ENCODE data around the gene MPZL2.

MPZL2 gene

GRCh38 chr11:118243161-118243560 lies 20.9 kb downstream of the MPZL2 start:
- DNase-seq (ENCODE audit: low read depth, low spot score): no peak

GRCh38 chr11:118241764-118242098 lies 22.4 kb downstream of the MPZL2 start:
- DNase-seq (ENCODE audit: low read depth, low spot score): no peak

GRCh38 chr11:118240999-118241763 lies 22.9 kb downstream of the MPZL2 start:
- DNase-seq (ENCODE audit: low read depth, low spot score): no peak

GRCh38 chr11:118239509-118240205 lies 24.4 kb downstream of the MPZL2 start:
- no peak for DNase-seq (ENCODE audit: low read depth, low spot score)

- peak; percentile 23 for DNase-seq (ENCODE audit: low read depth, low spot score)
Measured at GRCh38 chr11:118238929-118239328, 25.2 kb downstream of the MPZL2 start.

- DNase-seq (ENCODE audit: low read depth, low spot score): no peak
Measured at GRCh38 chr11:118238421-118238820, 25.7 kb downstream of the MPZL2 start.

GRCh38 chr11:118236170-118236569 lies 27.9 kb downstream of the MPZL2 start:
- DNase-seq (ENCODE audit: low read depth, low spot score): no peak

GRCh38 chr11:118234833-118235232 lies 29.3 kb downstream of the MPZL2 start:
- no peak for DNase-seq (ENCODE audit: low read depth, low spot score)

- no peak for DNase-seq (ENCODE audit: low read depth, low spot score)
Measured at GRCh38 chr11:118233850-118234249, 30.2 kb downstream of the MPZL2 start.

- DNase-seq (ENCODE audit: low read depth, low spot score): peak; percentile 22
Measured at GRCh38 chr11:118233377-118233776, 30.7 kb downstream of the MPZL2 start.

GRCh38 chr11:118232659-118233058 lies 31.4 kb downstream of the MPZL2 start:
- DNase-seq (ENCODE audit: low read depth, low spot score): no peak

- no peak for DNase-seq (ENCODE audit: low read depth, low spot score)
Measured at GRCh38 chr11:118231461-118231860, 32.6 kb downstream of the MPZL2 start.

- DNase-seq (ENCODE audit: low read depth, low spot score): no peak
Measured at GRCh38 chr11:118230088-118230487, 34.0 kb downstream of the MPZL2 start.

- no peak for DNase-seq (ENCODE audit: low read depth, low spot score)
Measured at GRCh38 chr11:118229274-118229847, 34.7 kb downstream of the MPZL2 start.

- DNase-seq (ENCODE audit: low read depth, low spot score): no peak
Measured at GRCh38 chr11:118227865-118228785, 36.0 kb downstream of the MPZL2 start.

- no peak for DNase-seq (ENCODE audit: low read depth, low spot score)
Measured at GRCh38 chr11:118226781-118227180, 37.3 kb downstream of the MPZL2 start.

GRCh38 chr11:118226296-118226695 lies 37.8 kb downstream of the MPZL2 start:
- DNase-seq (ENCODE audit: low read depth, low spot score): no peak

- DNase-seq (ENCODE audit: low read depth, low spot score): no peak
Measured at GRCh38 chr11:118224511-118225188, 39.4 kb downstream of the MPZL2 start, which contains the start of gene JAML. Gene JAML (minus strand): TSS chr11:118225011. CDS start chr11:118214866, 10,145 bp downstream.

GRCh38 chr11:118223992-118224391 lies 40.1 kb downstream of the MPZL2 start:
- no peak for DNase-seq (ENCODE audit: low read depth, low spot score)

GRCh38 chr11:118223570-118223969 lies 40.5 kb downstream of the MPZL2 start:
- no peak for DNase-seq (ENCODE audit: low read depth, low spot score)

- no peak for DNase-seq (ENCODE audit: low read depth, low spot score)
Measured at GRCh38 chr11:118222437-118222836, 41.7 kb downstream of the MPZL2 start.
